SK-N-MC (cell line): ENCODE results near the gene EPSTI1.

Source experiments
- EZH2 ChIP-seq: fragments of 200-600 bp; sonication (generic); IDR thresholded peaks from one replicate; pipeline ENCODE4 v1.6.1; 2017; ENCODE audit warnings: antibody characterized with exemption
- FOXP2 ChIP-seq: optimal IDR thresholded peaks from 2 replicates; pipeline ENCODE3; 2011; ENCODE audit warnings: mild to moderate bottlenecking, moderate library complexity; ENCODE audit not compliant: insufficient read depth; ENCODE audit errors: extremely low read length, control extremely low read depth
- POLR2AphosphoS5 ChIP-seq: IDR thresholded peaks from 2 replicates; pipeline ENCODE4 v1.6.1; 2012; ENCODE audit warnings: mild to moderate bottlenecking, low read depth, low read length, borderline replicate concordance

DNA sequence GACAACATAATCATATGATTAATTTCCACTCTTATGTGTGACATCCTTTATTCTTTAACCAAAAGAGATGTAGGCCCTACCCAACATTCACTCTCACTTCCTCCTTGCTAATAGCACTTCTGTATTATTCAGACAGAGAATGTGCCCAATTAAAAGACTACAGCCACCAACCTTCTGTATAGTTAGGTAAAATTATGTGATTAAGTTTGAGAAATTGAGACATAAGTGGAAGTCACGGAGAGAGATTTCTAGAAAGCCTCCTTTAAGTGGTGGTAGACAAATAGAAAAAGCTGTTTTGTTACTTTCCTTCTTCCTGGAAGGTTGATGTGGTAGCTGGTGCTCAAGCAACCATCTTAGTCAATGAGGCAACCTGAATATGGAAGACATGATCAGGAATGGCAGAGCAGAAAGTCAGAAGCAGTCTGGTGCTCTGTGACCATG lies 14.8 kb downstream of the EPSTI1 start:
- TF ChIP-seq EZH2 (no peak), POLR2AphosphoS5 (no peak), FOXP2 (no peak)
